CD4-positive, alpha-beta T cell treated with Interleukin-15 for 1 hour (primary cell): ENCODE results near the gene KIAA0513.
"Not testable (repeated sequence)": the region's sequence is repeated elsewhere in the genome, so short reads cannot be mapped to it uniquely, and the experiment has no call there.

Experiments used
- DNase-seq: peaks from one replicate; pipeline ENCODE4 v3.0.0-alpha.2; 2020

Gene KIAA0513

DNA sequence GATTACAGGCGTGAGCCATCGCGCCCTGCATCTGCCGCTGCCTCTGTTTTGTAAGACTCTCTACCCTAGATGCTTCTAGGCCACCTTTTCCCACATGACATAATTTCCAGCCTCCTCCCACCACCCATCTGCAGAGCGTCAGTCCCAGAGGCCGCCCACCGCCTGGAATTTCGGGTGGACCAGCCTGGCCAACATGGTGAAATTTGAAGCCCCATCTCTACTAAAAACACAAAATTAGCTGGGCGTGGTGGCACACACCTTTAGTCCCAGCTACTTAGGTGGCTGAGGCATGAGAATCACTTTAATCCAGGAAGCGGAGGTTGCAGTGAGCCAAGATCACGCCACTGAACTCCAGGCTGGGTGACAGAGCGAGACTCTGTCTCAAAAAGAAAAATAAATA, 89.8 kb downstream of the KIAA0513 start:
- DNase-seq = no peak

- no peak for DNase-seq
Observed at GRCh38 chr16:85120006-85120340, 92.4 kb downstream of the KIAA0513 start.

- DNase-seq = not testable (repeated sequence)
Observed at GRCh38 chr16:85123441-85123840, 95.8 kb downstream of the KIAA0513 start.

DNA sequence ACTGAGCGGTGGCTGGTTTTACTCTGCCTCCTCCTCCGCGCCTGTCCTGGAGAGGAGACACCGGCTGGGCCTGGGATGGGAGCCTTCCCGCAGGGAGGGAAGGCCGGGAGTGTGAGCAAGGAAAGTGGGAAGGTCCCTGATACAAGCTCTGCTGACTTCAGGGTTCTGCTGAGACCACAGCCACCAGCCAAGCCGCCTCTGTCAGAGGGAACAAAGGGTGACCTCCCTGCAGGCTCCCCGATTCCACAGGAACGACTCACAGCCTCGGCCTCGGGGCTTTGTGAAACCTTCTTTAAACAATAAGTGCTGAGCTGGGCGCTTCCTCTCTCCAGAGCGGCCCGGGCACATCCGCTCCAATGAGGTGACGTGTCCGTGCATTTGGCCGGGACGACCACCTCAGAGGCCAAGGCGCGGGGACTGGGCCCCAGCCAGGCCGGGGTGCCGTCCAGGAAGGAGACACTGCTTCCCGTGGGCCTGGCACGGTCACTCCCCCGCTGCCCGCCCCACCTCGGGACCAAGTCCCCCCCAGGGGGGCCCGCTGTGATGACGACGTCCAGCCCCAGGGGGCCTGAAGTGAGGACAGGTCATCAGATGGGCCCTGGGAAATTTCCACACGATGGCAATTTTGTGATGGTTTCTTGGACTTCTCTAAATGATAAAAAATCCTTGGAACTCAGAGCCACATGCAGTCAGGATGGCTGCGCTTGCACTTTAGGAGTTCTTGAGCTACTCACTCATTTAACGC, 96.5 kb downstream of the KIAA0513 start:
- DNase-seq = no peak

DNA sequence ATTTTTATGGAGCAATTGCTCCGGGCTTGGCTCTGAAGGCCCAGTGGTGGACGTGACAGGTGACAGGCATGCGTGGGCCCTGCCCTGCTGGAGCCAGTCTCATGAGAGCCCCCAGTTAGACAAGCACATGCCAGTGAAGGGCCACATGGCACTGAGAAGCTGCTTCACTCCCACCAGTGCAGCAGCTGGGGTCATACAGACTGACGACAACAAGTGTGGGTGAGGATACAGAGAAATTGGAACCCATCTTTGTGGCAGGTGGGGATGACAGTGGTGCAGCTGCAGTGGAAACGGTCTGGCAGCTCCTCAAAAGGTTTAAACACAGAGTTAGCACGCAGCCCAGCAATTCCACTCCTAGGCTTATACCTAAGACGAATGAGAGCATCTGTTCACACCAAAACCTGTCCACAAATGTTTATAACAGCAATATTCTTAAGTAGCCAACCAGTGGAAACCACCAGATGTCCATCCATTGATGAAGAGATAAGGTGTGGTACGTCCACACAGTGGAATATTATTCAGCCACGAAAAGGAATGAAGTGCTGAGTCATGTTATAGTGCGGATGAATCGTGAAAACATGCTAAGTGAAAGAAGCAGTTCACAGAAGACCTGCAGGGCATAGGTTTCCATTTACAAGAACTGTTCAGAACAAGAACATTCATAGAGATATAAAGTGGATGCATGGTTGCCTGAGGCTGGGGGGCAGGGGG, 97.2 kb downstream of the KIAA0513 start:
- DNase-seq = no peak

GRCh38 chr16:85125570-85126393, 98.2 kb downstream of the KIAA0513 start:
- no peak for DNase-seq

DNA sequence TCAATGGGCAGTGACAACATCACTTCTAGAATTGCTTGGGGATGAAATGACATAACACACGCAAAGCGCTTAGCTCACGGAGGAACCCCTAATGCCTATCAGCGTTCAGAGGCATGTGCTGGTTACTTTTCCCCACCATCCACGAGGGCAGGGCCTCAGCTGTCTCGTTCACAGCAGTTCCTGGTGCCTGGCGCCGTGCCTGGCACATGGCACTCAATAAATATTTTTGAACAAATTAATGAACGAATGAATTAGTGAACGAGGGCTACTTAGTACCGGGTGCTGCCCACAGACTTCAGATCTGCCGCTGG, 98.8 kb downstream of the KIAA0513 start:
- DNase-seq = no peak

GRCh38 chr16:85126705-85127378, 99.2 kb downstream of the KIAA0513 start:
- no peak for DNase-seq

DNA sequence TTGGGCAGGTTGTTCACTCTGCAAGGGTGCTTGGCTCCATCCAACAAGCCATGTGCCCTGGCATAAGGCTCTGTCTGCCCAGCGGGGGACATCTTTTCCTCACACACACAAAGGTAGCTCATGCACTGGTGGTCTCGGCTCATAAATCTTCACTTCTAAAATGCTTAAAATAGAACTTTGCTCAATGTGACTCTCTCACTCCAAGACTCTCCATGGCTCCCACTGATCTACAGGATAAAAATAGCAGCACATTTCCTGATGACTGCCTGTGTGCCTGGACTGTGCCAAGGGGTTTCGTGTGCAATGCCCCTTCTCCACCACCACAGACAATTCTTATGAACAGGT, 99.8 kb downstream of the KIAA0513 start:
- no peak for DNase-seq

DNA sequence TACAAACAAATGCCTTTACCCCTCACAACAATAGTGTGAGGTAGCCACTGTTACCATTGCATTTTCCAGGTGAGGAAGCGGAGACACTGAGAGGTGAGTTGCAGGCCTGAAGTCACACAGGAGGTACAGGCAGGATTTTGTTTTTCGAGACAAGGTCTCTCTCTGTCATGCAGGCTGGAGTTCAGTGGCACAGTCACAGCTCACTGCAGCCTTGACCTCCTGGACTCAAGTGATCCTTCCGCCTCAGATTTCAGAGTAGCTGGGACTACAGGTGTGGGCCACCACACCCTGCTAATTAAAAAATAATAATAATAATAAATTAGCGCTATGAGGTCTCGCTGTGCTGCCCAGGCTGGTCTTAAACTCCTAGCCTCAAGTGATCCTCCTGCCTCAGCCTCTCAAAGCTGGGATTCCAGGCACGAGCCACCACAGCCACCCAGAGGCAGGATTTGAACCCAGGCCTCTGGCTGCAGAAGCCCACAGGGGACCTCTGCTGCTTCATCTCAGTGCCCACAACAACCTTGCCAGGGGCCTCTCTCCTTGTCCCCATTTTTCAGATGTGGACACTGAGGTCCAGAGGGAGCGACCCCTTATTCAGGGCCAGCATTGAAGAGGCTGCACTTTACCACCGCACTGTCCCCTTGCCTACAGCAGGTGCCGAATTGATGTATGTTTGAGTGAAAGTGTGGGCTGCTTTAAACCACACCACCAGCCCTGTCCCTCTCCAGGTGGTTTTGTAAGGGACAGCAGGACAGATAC, 100.7 kb downstream of the KIAA0513 start:
- DNase-seq = no peak

- no peak for DNase-seq
Observed at GRCh38 chr16:85129876-85130704, 102.5 kb downstream of the KIAA0513 start.

DNA sequence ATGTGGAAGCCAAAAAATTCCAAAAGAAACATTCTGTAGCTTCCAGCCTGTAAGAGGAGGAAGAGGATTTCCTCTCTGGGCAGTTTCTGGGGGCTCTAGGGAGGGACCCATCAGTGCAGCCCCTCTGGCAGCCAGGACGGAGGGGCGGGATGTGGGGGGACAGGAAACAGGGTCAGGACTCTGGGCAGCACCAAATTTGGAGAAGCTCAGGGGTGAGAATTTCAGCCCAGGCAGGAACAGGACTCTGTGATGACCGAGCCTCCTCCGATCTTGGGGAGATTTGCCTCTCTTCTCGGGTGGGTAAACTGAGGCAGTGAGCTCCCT, 103.1 kb downstream of the KIAA0513 start:
- no peak for DNase-seq

DNA sequence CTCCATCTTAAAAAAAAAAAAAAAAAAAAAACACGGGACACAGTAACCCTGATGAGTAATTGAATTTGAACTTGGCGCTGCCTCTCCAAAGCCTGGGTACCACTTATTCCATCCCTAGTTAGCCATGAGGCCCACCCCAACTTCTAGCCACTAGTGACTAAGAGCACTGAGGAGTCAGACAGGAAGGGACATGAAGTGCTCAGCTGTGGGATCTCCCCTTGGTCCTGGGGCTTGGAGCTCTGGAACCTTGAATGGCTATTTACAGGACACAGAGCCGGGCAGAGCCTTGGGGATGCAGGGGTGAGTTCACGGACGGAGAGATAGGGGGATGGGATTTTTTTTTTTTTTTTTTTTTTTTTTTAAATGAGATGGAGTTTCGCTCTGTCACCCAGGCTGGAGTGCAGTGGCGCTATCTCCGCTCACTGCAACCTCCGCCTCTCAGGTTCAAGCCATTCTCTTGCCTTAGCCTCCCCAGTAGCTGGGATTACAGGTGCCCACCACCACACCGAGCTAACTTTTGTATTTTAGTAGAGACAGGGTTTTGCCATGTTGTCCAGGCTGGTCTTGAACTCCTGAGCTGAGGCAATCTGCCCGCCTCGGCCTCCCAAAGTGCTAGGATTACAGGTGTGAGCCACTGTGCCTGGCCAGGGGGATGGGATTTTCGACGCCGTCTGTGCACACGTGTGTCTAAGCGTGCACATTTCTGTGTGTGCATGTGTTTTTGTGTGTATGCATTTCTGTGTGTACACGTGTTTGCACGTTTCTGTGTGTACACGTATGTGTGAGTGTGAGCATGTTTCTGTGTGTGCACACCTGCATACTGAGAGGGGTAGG, 105.1 kb downstream of the KIAA0513 start:
- DNase-seq = no peak

- no peak for DNase-seq
Observed at GRCh38 chr16:85133290-85133599, 105.7 kb downstream of the KIAA0513 start.

DNA sequence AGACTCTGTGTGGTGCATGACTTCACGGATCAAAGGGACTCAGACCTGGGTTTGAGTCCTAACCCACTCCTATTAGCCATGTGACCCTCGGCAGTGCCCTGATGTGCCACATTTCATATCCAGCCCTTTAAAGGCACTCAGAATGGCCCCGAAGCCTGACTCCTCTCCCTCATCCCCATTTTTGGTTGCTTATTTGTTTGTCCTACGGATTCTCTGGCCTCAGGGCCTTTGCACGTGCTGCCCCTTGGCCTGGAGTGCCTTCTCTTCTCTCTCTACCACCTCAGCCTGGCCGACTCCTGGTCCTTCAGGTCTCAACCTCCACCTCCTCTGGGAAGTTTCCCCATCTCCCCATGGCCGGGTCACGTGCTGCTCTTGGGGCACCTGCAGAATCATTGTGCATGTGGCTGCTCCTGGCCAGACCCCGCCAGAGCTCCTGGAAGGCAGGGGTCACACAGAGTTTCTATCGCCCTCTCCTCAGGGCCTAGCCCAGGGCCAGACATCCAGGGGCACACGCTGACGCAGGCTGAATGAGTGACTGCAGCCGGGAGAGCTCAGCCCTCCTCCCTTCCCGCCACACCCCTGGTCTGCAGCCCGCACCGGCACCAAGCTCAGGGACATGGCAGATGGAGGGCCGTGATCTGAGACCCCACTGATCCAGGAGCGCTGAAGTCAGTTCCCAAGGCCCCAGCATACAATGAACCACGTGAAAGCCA, 106.6 kb downstream of the KIAA0513 start:
- no peak for DNase-seq

DNA sequence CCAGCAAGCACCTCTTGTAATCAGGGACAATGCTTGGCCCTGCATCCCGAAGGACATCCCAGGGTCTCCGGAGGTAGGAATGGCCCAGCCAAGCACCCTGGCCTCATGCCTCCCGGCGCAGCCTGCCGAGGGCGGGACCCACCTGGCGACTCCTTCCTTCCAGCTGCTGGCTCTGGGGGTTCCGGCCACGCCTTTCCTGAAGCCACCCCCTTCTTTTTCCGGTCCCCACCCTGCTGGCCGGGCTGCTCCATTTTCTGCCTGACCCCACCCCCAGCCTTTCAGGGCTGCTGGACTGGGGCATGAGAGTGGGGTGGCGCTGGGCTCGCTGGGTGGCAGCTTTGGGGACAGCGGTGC, 107.2 kb downstream of the KIAA0513 start:
- no peak for DNase-seq

DNA sequence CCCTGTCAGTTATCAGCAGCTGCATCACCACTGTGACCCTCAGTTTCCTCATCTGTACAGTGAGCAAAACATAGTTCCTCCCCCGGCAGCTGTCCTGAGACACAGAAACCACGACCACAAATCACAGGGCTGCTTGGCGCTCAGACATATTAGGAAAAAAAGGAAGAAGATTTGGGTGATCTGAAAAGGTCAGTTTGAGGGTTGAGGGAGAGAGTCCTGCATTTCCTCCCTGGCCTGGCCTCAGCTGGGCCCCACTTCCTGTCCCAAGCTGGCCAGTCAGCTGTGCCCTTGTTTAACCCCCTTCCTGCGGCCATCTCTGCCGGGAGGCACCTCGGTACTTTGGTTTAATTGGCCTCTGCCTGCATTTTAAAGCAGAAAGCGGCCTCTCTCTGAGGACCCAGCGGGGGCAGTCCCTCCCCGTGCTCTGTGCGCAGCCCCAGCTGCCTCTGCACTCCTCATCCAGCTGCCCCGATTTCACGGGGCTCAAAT, 108.7 kb downstream of the KIAA0513 start:
- DNase-seq = peak; percentile 53

DNA sequence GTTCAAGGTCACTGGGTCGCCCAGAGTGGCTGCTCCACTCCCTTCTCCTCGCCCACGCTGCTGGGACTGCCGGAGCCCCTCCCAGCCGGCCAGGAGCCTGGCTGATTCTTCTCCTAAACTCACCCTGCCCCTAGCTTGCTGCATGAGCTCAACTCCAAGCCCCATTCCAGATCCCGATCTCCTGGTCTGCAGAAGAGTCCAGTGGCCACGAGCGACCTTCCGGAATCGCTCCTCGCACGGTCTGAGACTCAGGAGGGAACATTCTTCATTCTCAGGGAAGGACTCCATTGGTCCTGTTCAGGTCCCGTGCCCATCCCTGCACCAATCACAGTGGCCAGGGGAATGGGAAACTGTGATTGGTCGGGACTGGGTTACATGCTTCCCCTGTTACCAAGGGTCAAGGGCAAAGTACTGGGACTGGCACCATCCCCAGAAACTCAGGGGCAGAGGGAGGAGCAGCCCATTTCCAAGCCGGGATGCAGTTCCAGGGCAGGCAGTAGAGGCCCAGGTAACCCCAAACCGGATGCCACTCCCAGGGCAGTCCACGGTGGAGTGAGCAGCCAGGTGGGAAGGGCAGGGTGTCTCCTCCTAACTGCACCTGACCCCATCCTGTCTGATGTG, 109.2 kb downstream of the KIAA0513 start:
- peak; percentile 39 for DNase-seq

DNA sequence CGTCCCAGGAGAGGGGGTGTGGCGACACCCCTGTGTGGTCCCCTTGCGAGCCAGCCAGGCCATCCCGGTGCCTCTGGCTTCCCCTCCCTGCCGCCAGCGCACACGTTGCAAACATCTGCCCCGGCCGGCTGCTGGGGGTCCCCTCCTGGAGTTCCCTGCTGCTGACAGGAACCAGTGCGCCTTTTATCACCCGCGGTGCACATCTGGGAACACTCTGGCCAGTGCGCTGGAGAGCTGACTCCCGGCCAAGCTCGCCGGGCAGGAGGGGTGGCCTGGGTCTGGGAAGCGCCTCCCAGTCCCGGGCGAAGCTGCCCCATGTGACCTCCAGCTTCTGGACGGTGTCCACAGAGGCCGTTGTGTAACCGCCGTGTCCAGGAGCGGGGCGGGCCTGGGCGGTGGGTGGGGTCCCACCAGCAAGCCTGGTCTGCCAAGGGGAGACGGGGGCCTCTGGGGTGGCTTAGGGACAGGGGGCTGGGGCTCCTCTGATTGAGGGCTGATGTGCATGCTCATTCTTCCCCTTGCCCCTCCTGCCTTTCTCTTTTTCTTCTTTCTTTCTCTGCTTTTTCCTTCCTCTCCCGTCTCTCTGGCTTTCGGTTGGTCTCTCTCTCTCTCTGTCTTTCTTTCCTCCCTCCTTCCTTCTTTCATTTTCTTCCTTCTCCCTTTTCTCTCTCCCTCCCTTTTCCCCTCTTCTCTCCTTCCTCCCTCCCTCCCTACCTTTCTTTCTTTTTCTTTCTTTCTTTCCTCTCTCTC, 109.9 kb downstream of the KIAA0513 start:
- peak; percentile 39 for DNase-seq
